HTR-8/SVneo (cell line): ENCODE results near the gene GPR132.

Experiments
- DNase-seq: peaks from one replicate; pipeline ENCODE4 v3.0.0; 2011; ENCODE audit warnings: low spot score, mixed read lengths; ENCODE audit not compliant: insufficient read length
- FAIRE-seq: peaks from 2 replicates; lab custom pipeline; 2011; peaks lifted over from hg19 to GRCh38; lab: Jason Lieb, UNC

The GPR132 gene

DNA sequence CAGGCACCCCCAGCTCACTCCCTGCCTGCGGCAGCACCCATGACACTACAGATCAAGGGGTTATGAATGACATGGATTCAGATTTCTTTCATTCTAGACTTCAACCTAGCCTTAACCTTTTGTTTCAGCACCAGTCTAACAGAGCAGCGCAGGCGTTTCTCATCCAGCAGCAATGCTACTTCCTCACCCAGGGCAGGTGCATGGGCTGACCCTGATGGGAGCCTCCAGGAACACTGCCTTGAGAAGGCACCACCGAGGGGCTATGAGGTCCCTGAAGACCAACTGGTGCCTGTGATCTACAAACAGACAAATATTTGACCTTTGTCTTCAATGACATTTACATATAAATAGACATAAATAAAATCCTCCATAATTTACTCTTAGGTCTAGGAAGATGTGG, 55.1 kb downstream of the GPR132 start:
- FAIRE-seq: no peak
- DNase-seq: no peak

DNA sequence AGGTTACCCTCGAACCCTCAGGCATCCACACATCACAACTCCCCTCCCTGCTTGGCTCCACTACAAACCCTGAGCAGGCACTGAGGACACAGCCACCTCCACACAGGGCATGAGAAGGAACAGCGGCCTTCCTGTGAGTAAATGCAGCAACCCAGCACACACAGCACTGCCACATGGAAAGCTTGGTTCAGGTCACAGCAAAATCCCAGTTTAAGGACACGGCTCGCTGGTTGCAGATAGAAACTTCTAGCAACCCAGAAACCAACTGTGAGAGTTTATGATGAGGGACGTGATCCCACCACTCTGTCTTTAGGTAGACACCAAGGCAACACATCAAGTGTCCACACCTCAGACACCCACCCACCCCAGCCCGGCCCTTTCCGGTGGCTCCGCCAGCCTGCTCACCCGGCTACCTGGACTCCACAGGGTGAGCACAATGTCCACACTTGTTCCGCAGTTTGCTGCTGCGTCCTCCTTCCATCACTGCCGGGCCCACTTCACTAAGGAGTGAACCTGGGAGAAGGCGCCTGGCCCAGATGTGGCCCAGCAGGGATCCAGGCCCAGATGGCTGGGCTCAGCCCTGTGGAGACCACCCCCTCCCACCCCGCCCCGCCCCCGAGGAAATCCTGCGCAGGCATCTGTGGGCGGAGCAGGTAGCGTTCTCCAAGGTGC, 57.5 kb downstream of the GPR132 start:
- DNase-seq (no peak), FAIRE-seq (no peak)

DNA sequence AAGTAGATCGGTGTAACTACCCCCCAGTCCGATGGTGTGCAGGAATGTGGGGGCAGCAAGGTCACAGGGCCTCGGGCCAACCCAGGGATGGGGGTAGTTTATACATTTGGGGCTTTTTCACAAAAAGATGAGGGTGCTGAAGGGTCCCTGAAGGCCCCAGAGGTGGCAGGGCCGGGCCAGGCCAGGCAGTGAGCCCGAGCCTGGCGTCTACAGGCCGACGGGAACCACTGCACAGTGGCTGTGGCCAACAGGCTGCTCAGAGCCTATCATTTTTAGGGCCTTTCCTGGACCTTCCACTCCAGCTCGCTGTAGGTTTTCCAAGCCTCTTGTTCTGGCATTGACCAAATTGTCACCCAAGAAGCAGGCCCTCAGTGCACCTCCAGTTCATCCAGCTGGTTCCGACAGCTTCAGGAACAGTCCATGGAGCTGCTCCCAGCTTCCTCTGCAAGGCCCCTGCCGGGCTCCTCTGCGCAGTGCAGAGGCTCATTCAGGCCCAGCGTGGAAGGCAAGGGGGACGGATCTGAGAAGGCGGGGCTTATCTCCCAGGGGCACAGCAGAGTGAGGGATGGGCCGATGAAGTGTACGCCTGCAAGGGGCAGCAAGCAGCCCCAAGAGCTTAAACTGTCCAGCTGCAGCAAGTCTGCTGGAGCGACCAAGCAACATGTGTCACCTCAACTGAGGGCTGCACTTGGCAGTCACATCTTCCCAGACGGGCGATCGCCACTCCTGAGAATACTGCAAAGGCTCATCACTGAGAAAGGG, 58.2 kb downstream of the GPR132 start:
- no peak for DNase-seq
- FAIRE-seq: no peak

DNA sequence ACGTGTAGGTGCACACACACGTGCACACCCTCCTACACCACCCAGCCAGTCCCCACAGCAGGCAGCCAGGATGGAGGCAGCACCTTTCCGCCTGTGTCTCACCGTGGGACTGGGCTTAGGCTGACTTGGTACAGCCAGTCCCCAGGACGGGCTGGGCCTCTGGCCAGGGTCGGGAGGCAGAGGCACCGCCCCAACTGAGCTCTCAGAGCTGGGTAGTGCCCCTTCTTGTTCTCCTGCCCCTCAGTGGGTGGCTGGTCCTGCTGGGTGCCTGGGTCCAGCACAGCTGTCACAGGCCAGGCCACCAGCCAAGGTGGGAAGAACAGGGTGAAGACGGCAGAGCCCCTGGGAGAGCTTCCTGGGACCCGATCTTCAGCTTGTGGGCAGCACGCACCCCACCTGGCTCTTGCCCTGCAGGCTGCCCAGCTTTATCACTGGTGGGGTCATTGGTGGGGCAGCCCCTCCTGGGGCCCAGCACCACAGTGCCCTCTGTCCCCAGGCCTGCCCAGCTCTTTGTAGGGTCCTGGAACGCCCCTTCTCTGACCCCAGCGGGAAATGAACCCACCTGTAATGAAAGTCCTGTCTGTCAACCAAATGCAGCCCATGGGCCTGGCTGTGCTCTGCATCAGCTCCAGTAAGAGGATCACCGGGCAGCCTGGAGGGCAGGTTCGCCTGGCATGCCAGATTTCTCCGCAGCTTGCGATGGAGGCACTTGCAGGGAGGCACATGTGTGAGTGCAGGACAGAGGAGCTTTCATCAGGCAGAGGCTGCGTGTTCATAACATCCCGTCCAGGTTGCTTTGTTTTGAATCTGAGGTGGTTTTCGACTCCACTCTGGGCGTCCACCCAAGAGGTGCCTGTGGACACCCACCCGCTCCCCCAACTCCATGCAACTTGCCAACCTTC, 59.0 kb downstream of the GPR132 start:
- FAIRE-seq: no peak
- no peak for DNase-seq

DNA sequence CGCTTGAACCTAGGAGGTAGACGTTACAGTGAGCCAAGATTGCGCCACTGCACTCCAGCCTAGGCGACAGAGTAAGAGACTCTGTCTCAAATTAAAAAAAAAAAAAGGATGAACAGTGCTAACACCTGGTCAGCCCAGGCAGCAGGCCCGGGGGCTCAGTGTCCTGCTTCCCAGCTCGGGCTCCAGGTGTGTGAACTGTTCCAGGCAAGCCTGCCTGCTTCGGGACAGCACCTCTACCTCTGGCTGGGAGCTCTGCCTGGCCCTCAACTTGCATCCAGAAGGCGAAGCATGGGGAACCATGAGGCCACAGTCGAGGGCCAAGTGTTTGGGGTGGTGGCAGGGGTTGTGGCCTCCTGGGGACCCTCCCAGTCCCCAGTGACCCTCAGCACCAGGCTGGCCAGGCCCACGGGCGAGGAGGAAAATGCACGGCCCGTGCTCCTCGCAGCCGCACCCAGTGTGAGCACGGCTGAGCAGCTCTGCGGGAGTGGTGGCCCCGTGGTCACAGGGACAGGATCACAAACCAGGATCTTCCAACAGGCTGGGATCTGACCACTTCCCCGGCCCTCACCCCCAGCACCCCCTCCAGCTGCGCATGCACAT, 59.8 kb downstream of the GPR132 start:
- DNase-seq (no peak), FAIRE-seq (no peak)
